Neuronal stem cell (in vitro differentiated cells): ENCODE results near the gene NPHP4.

Experiments
- DNase-seq: peaks from one replicate; pipeline ENCODE4 v3.0.0-alpha.2; 2013; ENCODE audit warnings: low spot score
- H2AFZ ChIP-seq: one replicate; pipeline ENCODE4 v1.6.1; 2013; ENCODE audit warnings: mild to moderate bottlenecking, low read length, inconsistent platforms
- H2AK5ac ChIP-seq: 2 replicates; pipeline ENCODE4 v1.6.1; 2013; ENCODE audit warnings: low read depth, mild to moderate bottlenecking, inconsistent platforms, low read length, moderate library complexity, mixed read lengths
- H2BK120ac ChIP-seq: 2 replicates; pipeline ENCODE4 v1.6.1; 2013; ENCODE audit warnings: low read depth, mild to moderate bottlenecking, inconsistent platforms, low read length, moderate library complexity, mixed read lengths
- H2BK12ac ChIP-seq: one replicate; pipeline ENCODE4 v1.6.1; 2013; ENCODE audit warnings: low read length, inconsistent platforms
- H2BK15ac ChIP-seq: 2 replicates; pipeline ENCODE4 v1.6.1; 2013; ENCODE audit warnings: mild to moderate bottlenecking, low read length, inconsistent platforms, mixed read lengths
- H2BK5ac ChIP-seq: one replicate; pipeline ENCODE4 v1.6.1; 2013; ENCODE audit warnings: inconsistent platforms, mild to moderate bottlenecking, low read length, moderate library complexity
- H3K14ac ChIP-seq: one replicate; pipeline ENCODE4 v1.6.1; 2013; ENCODE audit warnings: low read length, inconsistent platforms
- H3K18ac ChIP-seq: 2 replicates; pipeline ENCODE4 v1.6.1; 2013; ENCODE audit warnings: low read length, inconsistent platforms
- H3K23ac ChIP-seq: 2 replicates; pipeline ENCODE4 v1.6.1; 2013; ENCODE audit warnings: low read depth, mild to moderate bottlenecking, mixed read lengths, low read length, inconsistent platforms; ENCODE audit not compliant: poor library complexity
- H3K27ac ChIP-seq: replicated peaks from 3 replicates; pipeline ENCODE4 v1.5.1; 2013; ENCODE audit warnings: low read length, inconsistent platforms
- H3K27me3 ChIP-seq, 3 experiments: 2 replicates each; pipeline ENCODE4 v1.6.1; 2013; ENCODE audit warnings: low read length in 3 of 3, mild to moderate bottlenecking in 2 of 3, inconsistent platforms in 1 of 3, low read depth in 1 of 3, mixed read lengths in 1 of 3, moderate library complexity in 1 of 3; ENCODE audit not compliant: control insufficient read depth in 3 of 3, insufficient read depth in 3 of 3
- H3K36me3 ChIP-seq, 2 donors: replicated peaks in 1 of 2; 2 replicates each; pipeline ENCODE4 v1.6.1; 2013; ENCODE audit warnings: low read length in 2 of 2; ENCODE audit not compliant: control insufficient read depth in 2 of 2, insufficient read depth in 2 of 2
- H3K4ac ChIP-seq: 2 replicates; pipeline ENCODE4 v1.6.1; 2013; ENCODE audit warnings: inconsistent platforms, mild to moderate bottlenecking, low read length, moderate library complexity
- H3K4me1 ChIP-seq, 2 donors: 1 replicate in 1 of 2; 2 replicates in 1 of 2; pipeline ENCODE4 v1.6.1; 2013; ENCODE audit warnings: low read length in 2 of 2, low read depth in 1 of 2; ENCODE audit not compliant: control insufficient read depth in 2 of 2, insufficient read depth in 1 of 2
- H3K4me2 ChIP-seq: one replicate; pipeline ENCODE4 v1.6.1; 2013; ENCODE audit warnings: mild to moderate bottlenecking, low read length, inconsistent platforms; ENCODE audit not compliant: insufficient read depth, poor library complexity, severe bottlenecking
- H3K4me3 ChIP-seq, 2 donors: 2 replicates each; pipeline ENCODE4 v1.5.1; 2013; ENCODE audit warnings: low read length in 2 of 2, mild to moderate bottlenecking in 2 of 2, inconsistent platforms in 1 of 2, moderate library complexity in 1 of 2
- H3K79me1 ChIP-seq: one replicate; pipeline ENCODE4 v1.6.1; 2013; ENCODE audit warnings: low read depth, mild to moderate bottlenecking, inconsistent platforms, low read length, moderate library complexity
- H3K9ac ChIP-seq: one replicate; pipeline ENCODE4 v1.6.1; 2013; ENCODE audit warnings: mild to moderate bottlenecking, low read depth, low read length, inconsistent platforms; ENCODE audit not compliant: poor library complexity
- H3K9me3 ChIP-seq, 2 donors: replicated peaks in 1 of 2; 2 replicates each; pipeline versions ENCODE3 to v1.6.1; 2013; ENCODE audit warnings: low read length in 2 of 2, mild to moderate bottlenecking in 2 of 2, inconsistent platforms in 1 of 2, low read depth in 1 of 2, mixed read lengths in 1 of 2, moderate library complexity in 1 of 2; ENCODE audit not compliant: control insufficient read depth in 2 of 2, insufficient read depth in 1 of 2
- H4K8ac ChIP-seq: one replicate; pipeline ENCODE4 v1.6.1; 2013; ENCODE audit warnings: low read depth, mild to moderate bottlenecking, inconsistent platforms, low read length, moderate library complexity
- H4K91ac ChIP-seq: one replicate; pipeline ENCODE4 v1.6.1; 2013; ENCODE audit warnings: low read length, low read depth, mild to moderate bottlenecking, inconsistent platforms; ENCODE audit not compliant: poor library complexity
- WGBS, 2 donors: extraction: QIAGEN DNeasy Blood & Tissue Kit; methylation state at CpG; one replicate each; pipeline ENCODE4 v1.1.7; 2013; ENCODE audit warnings: missing lambda C conversion rate in 2 of 2, mixed read lengths in 1 of 2; ENCODE audit not compliant: insufficient read length in 2 of 2, insufficient replicate concordance in 1 of 2; ENCODE audit errors: extremely low coverage in 2 of 2; 5-methylcytosine and 5-hydroxymethylcytosine counted together

Gene NPHP4

GRCh38 chr1:6027591-6027990 is 35.4 kb upstream of the NPHP4 start:
- Histone ChIP-seq H3K27me3 (peaks cover 0 to 24% (median 0%) of the 10 kb centered on the region in 3 experiments), H3K79me1 (no peaks in the 10 kb centered on the region), H3K4me2 (no peak overlapping the region), H3K23ac (no peak overlapping the region), H4K91ac (peak overlapping the region; percentile 53), H2BK5ac (peak overlapping the region; percentile 11), H2AK5ac (peak overlapping the region; percentile 90), H2AFZ (no peak overlapping the region), H3K9me3 (no peaks in the 10 kb centered on the region), H3K4me3 (no peak overlapping the region), H2BK120ac (no peak overlapping the region), H3K4ac (no peak overlapping the region), H4K8ac (no peak overlapping the region), H3K4me1 (peaks cover 7 to 11% of the 10 kb centered on the region in 2 donors), H3K9ac (no peak overlapping the region), H3K36me3 (no peaks in the 10 kb centered on the region), H2BK15ac (peak overlapping the region; percentile 95), H3K27ac (no peak overlapping the region), H3K18ac (no peak overlapping the region), H3K14ac (no peak overlapping the region), H2BK12ac (no peak overlapping the region)
- no peak for DNase-seq
- WGBS, 2 donors: no CpG with 5 or more reads among the region's 10 CpGs

- no peaks in the 10 kb centered on the region for H3K36me3 ChIP-seq
- H4K8ac ChIP-seq: peak overlapping the region; percentile 82
- H3K9me3 ChIP-seq: no peaks in the 10 kb centered on the region
- peak overlapping the region; percentile 84 for H2BK15ac ChIP-seq
- H3K18ac ChIP-seq: peak overlapping the region; percentile 85
- no CpG with 5 or more reads among the region's 34 CpGs for WGBS, 2 donors
- H3K9ac ChIP-seq: peak overlapping the region; percentile 60
- no peak overlapping the region for H2BK120ac ChIP-seq
- no peak for DNase-seq
- peaks cover 0 to 24% (median 0%) of the 10 kb centered on the region in 3 experiments for H3K27me3 ChIP-seq
- H3K23ac ChIP-seq: peak overlapping the region; percentile 73
- peak overlapping the region; percentile 94 for H2AK5ac ChIP-seq
- peak overlapping the region; percentile 11 for H3K4me2 ChIP-seq
- peak overlapping the region; percentile 96 for H2BK12ac ChIP-seq
- H3K14ac ChIP-seq: peak overlapping the region; percentile 9
- H3K4me3 ChIP-seq: no peak overlapping the region
- H4K91ac ChIP-seq: no peak overlapping the region
- peaks cover 7 to 11% of the 10 kb centered on the region in 2 donors for H3K4me1 ChIP-seq
- H2BK5ac ChIP-seq: no peak overlapping the region
- H3K27ac ChIP-seq: no peak overlapping the region
- no peak overlapping the region for H3K4ac ChIP-seq
- H3K79me1 ChIP-seq: no peaks in the 10 kb centered on the region
- H2AFZ ChIP-seq: peak overlapping the region; percentile 23
Measured at GRCh38 chr1:6026095-6026809, 34.0 kb upstream of the NPHP4 start.

GRCh38 chr1:6025269-6026094 is 33.3 kb upstream of the NPHP4 start:
- Histone ChIP-seq H3K23ac (peak overlapping the region; percentile 73), H3K4ac (no peak overlapping the region), H2BK15ac (peak overlapping the region; percentile 93), H3K9ac (peak overlapping the region; percentile 60), H4K91ac (no peak overlapping the region), H3K36me3 (no peaks in the 10 kb centered on the region), H3K79me1 (no peaks in the 10 kb centered on the region), H2AK5ac (peak overlapping the region; percentile 94), H3K4me1 (peaks cover 7 to 11% of the 10 kb centered on the region in 2 donors), H4K8ac (peak overlapping the region; percentile 82), H3K14ac (peak overlapping the region; percentile 9), H2BK5ac (peak overlapping the region; percentile 60), H3K4me3 (no peak overlapping the region), H2BK12ac (no peak overlapping the region), H3K9me3 (no peaks in the 10 kb centered on the region), H2AFZ (peak overlapping the region; percentile 23), H2BK120ac (no peak overlapping the region), H3K4me2 (peak overlapping the region; percentile 11), H3K27me3 (peaks cover 0 to 24% (median 0%) of the 10 kb centered on the region in 3 experiments), H3K18ac (peak overlapping the region; percentile 85), H3K27ac (no peak overlapping the region)
- DNase-seq: no peak
- no CpG with 5 or more reads among the region's 29 CpGs for WGBS, 2 donors

- Histone ChIP-seq H3K14ac (no peak overlapping the region), H3K27me3 (peaks cover 0 to 24% (median 0%) of the 10 kb centered on the region in 3 experiments), H2BK5ac (no peak overlapping the region), H3K4me3 (no peak overlapping the region), H3K18ac (no peak overlapping the region), H2AK5ac (no peak overlapping the region), H2BK120ac (no peak overlapping the region), H3K23ac (no peak overlapping the region), H3K4ac (no peak overlapping the region), H3K9me3 (no peaks in the 10 kb centered on the region), H2BK15ac (no peak overlapping the region), H3K36me3 (no peaks in the 10 kb centered on the region), H3K9ac (no peak overlapping the region), H4K8ac (no peak overlapping the region), H3K79me1 (no peaks in the 10 kb centered on the region), H2AFZ (no peak overlapping the region), H4K91ac (no peak overlapping the region), H3K4me1 (peaks cover 7 to 11% of the 10 kb centered on the region in 2 donors), H2BK12ac (no peak overlapping the region), H3K27ac (no peak overlapping the region), H3K4me2 (no peak overlapping the region)
- no peak for DNase-seq
- no CpG with 5 or more reads among the region's 6 CpGs for WGBS, 2 donors
Measured at GRCh38 chr1:6024376-6024775, 32.2 kb upstream of the NPHP4 start.
